Measurements from ENCODE around the gene ZMYND15. TPM values are rescaled to one million over a fixed set of nuclear protein-coding genes. Genes with fewer than 3 reads are reported as not detected.
A peak's percentile ranks its signal among the peaks of the same experiment; 100 is the strongest.

ZMYND15 gene
- total and polyA plus RNA-seq, 2 of the 13 experiments (the other 11 are each of a cell fraction or from before 2014, with no cell fraction given) = 0.24 to 2.7 TPM

DNA sequence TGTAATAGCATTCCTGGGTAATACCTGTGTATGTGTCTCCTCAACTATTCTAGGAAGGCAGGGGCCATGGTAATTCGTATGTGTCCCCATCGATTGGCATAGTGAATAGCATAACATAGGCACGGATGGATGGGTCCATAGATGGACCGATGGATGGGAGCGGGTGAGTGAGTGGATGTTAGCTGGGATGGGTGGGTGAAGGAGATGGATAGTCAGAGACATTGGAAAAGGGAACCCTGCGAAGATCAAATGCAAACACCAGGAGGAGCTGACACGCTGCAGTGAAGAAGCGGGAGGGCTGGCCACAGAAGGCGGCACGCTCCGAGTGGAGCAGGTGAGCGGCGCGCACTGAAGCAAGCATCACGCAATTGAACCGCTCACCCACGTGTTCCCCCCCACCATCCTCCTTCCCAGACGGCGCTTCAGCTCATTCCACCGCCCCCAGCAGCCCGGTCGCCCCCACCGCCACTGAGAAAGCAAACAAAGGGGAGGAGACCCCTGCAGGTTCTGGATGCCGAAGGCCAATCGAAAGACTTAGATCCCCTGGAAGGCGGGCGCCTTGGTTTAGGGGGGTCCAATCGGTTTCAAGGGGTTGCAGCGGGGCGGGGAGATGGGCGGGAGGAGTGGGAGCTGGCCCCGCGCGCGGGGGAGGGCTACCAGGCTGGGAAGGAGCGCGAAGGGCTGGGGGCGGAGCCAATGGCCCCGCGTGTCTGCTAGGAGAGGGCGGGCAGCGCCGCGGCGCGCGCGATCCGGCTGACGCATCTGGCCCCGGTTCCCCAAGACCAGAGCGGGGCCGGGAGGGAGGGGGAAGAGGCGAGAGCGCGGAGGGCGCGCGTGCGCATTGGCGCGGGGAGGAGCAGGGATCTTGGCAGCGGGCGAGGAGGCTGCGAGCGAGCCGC, 29.6 kb upstream of the ZMYND15 start, which contains the start of gene ARRB2 (continued):
- TF ChIP-seq NR1H2 (CRISPR knock-in tag; IDR thresholded peaks at IDR 0.05; ENCODE audit: borderline replicate concordance, low read depth) = no peak
- TF ChIP-seq ZNF503 (CRISPR knock-in tag; IDR thresholded peaks at IDR 0.05) = no peak
- TF ChIP-seq ZNF446 (CRISPR knock-in tag; IDR thresholded peaks at IDR 0.05) = no peak
- peak; percentile 61; the same call in 1 of the 2 replicates for TF ChIP-seq ZNF607 (CRISPR knock-in tag; IDR thresholded peaks at IDR 0.05; ENCODE audit: borderline replicate concordance)
- TF ChIP-seq ZNF121 (CRISPR knock-in tag; IDR thresholded peaks at IDR 0.05) = peak; percentile 22; the same call in 1 of the 2 replicates
- TF ChIP-seq, protein P1, sequence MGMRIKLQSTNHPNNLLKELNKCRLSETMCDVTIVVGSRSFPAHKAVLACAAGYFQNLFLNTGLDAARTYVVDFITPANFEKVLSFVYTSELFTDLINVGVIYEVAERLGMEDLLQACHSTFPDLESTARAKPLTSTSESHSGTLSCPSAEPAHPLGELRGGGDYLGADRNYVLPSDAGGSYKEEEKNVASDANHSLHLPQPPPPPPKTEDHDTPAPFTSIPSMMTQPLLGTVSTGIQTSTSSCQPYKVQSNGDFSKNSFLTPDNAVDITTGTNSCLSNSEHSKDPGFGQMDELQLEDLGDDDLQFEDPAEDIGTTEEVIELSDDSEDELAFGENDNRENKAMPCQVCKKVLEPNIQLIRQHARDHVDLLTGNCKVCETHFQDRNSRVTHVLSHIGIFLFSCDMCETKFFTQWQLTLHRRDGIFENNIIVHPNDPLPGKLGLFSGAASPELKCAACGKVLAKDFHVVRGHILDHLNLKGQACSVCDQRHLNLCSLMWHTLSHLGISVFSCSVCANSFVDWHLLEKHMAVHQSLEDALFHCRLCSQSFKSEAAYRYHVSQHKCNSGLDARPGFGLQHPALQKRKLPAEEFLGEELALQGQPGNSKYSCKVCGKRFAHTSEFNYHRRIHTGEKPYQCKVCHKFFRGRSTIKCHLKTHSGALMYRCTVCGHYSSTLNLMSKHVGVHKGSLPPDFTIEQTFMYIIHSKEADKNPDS (CRISPR knock-in tag; IDR thresholded peaks at IDR 0.05) = no peak
- peak; percentile 76; the same call in 1 of the 2 replicates for TF ChIP-seq HDAC1 (CRISPR knock-in tag; IDR thresholded peaks at IDR 0.05)
- TF ChIP-seq, protein P2, sequence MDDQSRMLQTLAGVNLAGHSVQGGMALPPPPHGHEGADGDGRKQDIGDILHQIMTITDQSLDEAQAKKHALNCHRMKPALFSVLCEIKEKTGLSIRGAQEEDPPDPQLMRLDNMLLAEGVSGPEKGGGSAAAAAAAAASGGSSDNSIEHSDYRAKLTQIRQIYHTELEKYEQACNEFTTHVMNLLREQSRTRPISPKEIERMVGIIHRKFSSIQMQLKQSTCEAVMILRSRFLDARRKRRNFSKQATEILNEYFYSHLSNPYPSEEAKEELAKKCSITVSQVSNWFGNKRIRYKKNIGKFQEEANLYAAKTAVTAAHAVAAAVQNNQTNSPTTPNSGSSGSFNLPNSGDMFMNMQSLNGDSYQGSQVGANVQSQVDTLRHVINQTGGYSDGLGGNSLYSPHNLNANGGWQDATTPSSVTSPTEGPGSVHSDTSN (CRISPR knock-in tag; IDR thresholded peaks at IDR 0.05; ENCODE audit: borderline replicate concordance) = no peak
- TF ChIP-seq U2AF2 (IDR thresholded peaks at IDR 0.05; ENCODE audit: low read depth, low read length) = no peak
- TF ChIP-seq KDM3A (CRISPR knock-in tag; IDR thresholded peaks at IDR 0.05; ENCODE audit: low read depth) = no peak
- TF ChIP-seq ZNF383 (CRISPR knock-in tag; IDR thresholded peaks at IDR 0.05; ENCODE audit: borderline replicate concordance) = no peak
- no peak for TF ChIP-seq ZC3H4 (CRISPR knock-in tag; IDR thresholded peaks at IDR 0.05; ENCODE audit: borderline replicate concordance)
- TF ChIP-seq KDM5B (CRISPR knock-in tag; IDR thresholded peaks at IDR 0.05; ENCODE audit: borderline replicate concordance) = no peak
- no peak for TF ChIP-seq TOPORS (CRISPR knock-in tag; IDR thresholded peaks at IDR 0.05)
- TF ChIP-seq ZNF7 (CRISPR knock-in tag; IDR thresholded peaks at IDR 0.05) = no peak
- TF ChIP-seq MYNN (CRISPR knock-in tag; IDR thresholded peaks at IDR 0.05; ENCODE audit: low read depth) = no peak
- no peak for TF ChIP-seq ZNF569 (CRISPR knock-in tag; IDR thresholded peaks at IDR 0.05; ENCODE audit: borderline replicate concordance)
- no peak for TF ChIP-seq ZNF629 (CRISPR knock-in tag; conservative IDR thresholded peaks at IDR 0.05)
- no peak for TF ChIP-seq RAD51 (IDR thresholded peaks at IDR 0.05; ENCODE audit: borderline replicate concordance)
- TF ChIP-seq, protein P3, sequence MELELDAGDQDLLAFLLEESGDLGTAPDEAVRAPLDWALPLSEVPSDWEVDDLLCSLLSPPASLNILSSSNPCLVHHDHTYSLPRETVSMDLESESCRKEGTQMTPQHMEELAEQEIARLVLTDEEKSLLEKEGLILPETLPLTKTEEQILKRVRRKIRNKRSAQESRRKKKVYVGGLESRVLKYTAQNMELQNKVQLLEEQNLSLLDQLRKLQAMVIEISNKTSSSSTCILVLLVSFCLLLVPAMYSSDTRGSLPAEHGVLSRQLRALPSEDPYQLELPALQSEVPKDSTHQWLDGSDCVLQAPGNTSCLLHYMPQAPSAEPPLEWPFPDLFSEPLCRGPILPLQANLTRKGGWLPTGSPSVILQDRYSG (CRISPR knock-in tag; IDR thresholded peaks at IDR 0.05) = no peak
- no peak for TF ChIP-seq ZNF598 (CRISPR knock-in tag; IDR thresholded peaks at IDR 0.05; ENCODE audit: borderline replicate concordance)
